Lung microvascular endothelial cell (primary cell): ENCODE measurements around the gene WARS2. TPM values are rescaled to one million over a fixed set of nuclear protein-coding genes. Genes with fewer than 3 reads are reported as not detected.
A peak's percentile ranks its signal among the peaks of the same experiment; 100 is the strongest.

ENCODE experiments used
- DNase-seq, 2 donors: peaks; one replicate each; pipeline versions ENCODE4 v3.0.0 to v3.0.0-alpha.2; 2010; ENCODE audit warnings: low read depth in 2 of 2
- total RNA-seq: library from RNA; depleted of rRNA; stranded (reverse); fragments of >200 nt; gene quantifications from 2 replicates; pipeline ENCODE4 v1.2.1, GENCODE V29; 2014

Gene WARS2
- total RNA-seq, 1 donor from 2014 or later = 15.5 TPM

- peak in 1 of 2 donors; percentile 11 for DNase-seq
Measured at GRCh38 chr1:119083980-119084379, 56.5 kb downstream of the WARS2 start.

- DNase-seq = no peak
Measured at GRCh38 chr1:119083479-119083878, 57.0 kb downstream of the WARS2 start.

DNA sequence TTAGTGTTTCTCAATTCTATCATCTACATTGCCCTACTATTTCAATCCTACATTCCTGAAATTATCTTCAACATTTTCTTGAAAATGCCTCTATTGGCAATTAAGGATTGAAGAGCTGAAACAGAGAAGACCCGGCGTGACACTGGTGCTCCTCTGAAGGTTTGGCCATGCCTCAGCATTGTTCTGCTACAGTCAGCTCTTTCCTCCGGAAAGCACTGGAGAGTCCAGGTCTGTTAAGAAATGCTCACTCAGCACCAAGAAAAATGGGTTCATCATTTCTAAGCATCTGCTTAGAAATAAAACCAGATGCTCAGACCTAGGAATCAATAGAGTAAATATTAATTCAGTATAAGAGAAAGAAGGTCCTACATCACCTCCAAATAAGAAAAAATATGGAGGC lies 58.8 kb downstream of the WARS2 start:
- DNase-seq = no peak

- DNase-seq = no peak
Measured at GRCh38 chr1:119081267-119081666, 59.2 kb downstream of the WARS2 start.

- DNase-seq = peak; percentile 18 to 22
Measured at GRCh38 chr1:119080586-119080985, 59.9 kb downstream of the WARS2 start.

GRCh38 chr1:119079881-119080280 lies 60.6 kb downstream of the WARS2 start:
- no peak for DNase-seq

DNA sequence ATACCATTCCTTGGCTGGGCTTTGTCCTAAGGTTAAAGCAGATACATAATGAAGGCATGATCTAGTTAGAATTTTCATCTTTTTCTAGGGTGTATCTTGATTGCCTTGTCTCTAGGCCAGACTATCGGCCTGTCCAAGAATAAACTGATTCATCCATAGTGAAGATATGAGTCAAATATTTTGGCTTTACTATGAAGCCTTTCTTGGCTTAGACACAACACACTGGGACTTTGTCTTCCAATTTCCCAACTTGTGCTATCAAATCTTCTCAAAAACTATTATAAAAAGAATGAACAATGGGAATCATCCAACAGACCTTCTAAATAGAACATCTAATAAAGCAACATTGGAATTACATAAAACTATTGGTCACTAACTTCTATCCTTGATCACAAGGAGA lies 64.8 kb downstream of the WARS2 start:
- no peak for DNase-seq

DNA sequence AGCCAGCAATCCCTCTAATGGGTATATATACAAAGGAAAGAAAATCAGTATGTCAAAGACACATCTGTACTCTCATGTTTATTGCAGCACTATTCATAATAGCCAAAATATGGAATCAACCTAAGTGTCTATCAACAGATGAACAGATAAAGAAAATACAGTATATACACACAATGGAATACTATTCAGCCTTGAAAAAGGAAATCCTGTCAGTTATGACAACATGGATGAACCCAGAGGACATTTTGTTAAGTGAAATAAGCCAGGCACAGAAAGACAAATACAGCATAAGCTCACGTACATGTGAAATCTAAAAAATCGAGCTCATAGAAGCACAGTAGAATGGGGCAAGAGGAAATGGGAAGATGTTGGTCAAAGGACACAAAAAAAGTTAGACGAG lies 69.1 kb downstream of the WARS2 start:
- DNase-seq = no peak

- DNase-seq = no peak
Measured at GRCh38 chr1:119069682-119070081, 70.8 kb downstream of the WARS2 start.

DNA sequence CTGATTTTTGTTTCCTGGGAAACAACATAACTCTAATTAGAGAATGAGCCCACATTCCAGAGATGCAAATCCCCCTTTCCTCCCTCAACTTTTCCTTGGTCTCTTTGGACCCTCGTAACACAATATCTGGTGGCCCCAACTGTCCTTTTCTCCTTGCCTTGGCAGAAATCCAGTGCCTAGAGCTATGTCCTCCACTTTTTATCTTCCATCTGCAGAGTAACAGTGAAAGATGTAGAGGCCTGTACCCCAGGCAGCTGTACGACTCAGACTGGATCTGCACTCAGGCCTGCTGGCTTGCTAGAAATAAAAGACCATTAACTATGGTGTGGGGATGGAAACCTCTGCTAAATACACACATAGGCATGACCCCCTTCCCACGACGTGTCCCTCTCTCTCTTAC lies 72.0 kb downstream of the WARS2 start:
- DNase-seq = no peak

DNA sequence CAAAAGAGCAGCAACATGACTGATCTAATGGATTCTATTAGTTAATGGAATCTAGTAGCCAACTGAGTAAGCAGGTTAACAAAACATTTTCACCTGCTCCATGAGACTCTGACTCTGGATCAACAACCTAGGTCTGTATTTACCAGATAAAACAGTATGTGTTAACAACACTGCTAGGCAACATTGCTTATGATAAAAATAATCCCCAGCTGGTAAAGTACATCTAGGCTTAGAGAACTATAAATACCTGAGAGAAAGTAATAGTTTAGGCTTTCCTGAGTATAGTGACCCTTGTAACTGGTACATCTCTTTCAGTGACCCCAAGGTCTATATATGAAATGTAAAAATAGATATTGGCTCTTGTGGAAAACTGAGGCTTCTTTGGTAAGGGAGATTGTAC lies 78.8 kb downstream of the WARS2 start:
- no peak for DNase-seq

- DNase-seq = no peak
Measured at GRCh38 chr1:119055568-119055967, 84.9 kb downstream of the WARS2 start.

DNA sequence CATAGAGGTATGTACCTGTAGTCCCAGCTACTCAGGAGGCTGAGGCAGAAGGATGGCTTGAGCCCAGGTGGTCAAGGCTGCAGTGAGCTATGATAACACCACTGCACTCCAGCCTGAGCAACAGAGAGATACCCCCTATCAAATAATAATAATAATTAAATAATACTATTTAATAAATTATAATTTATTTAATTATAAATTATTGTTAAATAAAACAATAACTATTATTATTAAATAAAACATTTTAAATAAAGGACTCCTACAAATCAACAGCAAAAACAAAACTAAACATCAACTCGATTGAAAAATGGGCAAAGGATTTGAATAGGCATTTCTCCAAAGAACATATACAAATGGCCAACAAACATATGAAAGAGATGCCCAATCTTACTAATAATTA lies 86.5 kb downstream of the WARS2 start:
- DNase-seq = no peak

- no peak for DNase-seq
Measured at GRCh38 chr1:119052267-119052666, 88.2 kb downstream of the WARS2 start.

GRCh38 chr1:119048624-119049404 lies 91.6 kb downstream of the WARS2 start:
- no peak for DNase-seq

GRCh38 chr1:119046785-119047438 lies 93.5 kb downstream of the WARS2 start:
- no peak for DNase-seq

DNA sequence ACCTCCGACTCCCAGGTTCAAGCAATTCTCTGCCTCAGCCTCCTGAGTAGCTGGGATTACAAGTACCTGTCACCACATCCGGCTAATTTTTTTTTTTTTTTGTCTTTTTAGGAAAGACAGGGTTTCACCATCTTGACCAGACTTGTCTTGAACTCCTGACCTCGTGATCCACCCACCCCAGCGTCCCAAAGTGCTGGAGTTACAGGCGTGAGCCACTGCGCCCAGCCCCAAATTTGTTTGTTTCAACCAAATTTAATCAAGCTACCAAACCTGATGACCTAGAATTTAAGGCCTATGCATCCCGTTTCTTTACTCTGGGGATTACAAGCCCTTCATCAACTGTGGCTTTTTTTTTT lies 94.0 kb downstream of the WARS2 start:
- DNase-seq = no peak

- DNase-seq = no peak
Measured at GRCh38 chr1:119045096-119045746, 95.2 kb downstream of the WARS2 start.

GRCh38 chr1:119040906-119041305 lies 99.5 kb downstream of the WARS2 start:
- no peak for DNase-seq

DNA sequence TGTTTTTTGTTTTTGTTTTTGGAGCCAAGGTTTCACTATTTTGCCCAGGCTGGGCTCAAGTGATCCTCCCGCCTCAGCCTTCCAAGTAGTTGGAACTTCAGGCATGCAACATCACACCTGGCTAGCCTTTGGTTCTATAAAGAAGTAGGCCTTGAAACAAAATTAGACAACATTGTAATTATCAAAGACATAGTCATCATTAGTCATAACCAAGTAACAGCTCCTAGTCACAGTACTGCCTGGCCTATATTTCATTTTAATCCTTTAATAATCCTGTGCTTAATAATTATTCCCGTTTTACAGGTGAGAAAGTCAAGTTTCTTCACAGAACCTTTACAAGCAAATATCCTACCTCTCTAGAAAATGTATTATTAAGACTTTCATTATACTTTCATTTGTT lies 100.0 kb downstream of the WARS2 start:
- DNase-seq = no peak

DNA sequence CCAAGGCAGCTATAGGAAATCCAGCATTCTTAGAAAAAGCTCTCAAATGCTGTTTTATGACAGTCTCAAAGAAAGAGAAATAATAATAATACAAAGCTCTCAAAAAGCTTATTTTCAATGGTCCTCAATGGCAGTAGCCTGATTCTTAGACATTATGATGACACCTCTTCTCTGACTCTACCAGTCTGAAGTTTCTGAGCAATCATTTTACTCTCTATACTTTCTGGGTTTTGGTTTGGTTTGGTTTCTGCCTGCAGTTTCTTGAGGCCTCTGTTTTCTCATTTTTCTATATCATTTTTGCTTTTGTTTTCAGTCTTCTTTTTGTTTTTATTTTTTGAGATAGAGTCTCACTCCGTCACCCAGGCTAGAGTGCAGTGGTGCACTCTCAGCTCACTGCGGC lies 102.1 kb downstream of the WARS2 start:
- no peak for DNase-seq

DNA sequence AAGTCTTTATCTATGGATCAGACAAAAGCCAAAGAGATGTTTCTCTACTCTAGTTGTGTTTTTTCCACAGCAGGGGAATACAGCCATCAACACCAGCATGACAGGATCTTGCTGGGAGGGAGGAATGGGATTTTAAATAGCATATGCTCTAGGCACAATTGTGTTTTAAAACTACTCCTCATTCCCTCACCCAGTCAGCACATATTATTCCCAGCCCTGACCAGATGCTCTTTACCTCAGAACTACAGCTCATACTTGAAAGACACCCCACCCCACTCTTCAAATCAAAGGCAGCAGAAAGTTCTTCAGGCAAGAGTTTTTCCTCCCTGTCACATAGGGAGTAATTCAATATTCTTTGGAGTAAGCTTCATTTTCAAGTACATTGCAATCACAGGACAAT lies 106.1 kb downstream of the WARS2 start:
- DNase-seq = no peak

DNA sequence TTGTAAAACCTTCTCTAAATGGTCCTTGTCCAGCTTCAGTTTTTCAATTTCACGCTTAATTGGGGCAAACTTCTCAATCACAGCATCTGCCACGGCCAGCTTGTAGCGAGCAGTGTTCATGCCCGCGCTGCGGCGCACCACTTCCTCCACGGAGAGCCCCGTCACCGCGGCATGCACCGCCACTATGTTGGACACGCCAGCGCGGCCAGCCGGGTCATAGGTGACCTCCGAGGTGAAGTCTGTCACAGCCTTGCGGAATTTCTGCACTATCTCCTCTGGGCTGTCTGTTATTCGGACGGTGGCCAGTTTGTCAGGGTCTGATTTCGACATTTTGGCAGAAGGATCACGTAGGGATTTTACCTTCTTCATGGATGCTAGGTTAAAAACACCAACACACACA lies 107.5 kb downstream of the WARS2 start:
- no peak for DNase-seq
